DMS 273 (cell line): ENCODE results near the gene REPS2.
A peak's percentile ranks its signal among the peaks of the same experiment; 100 is the strongest.
"Not testable (repeated sequence)": the region's sequence is repeated elsewhere in the genome, so short reads cannot be mapped to it uniquely, and the experiment has no call there.

Source experiments
- DNase-seq: peaks from one replicate; lab custom pipeline; 2025; ENCODE audit not compliant: unreplicated experiment; lab: John Stamatoyannopoulos, UW

Gene REPS2

DNA sequence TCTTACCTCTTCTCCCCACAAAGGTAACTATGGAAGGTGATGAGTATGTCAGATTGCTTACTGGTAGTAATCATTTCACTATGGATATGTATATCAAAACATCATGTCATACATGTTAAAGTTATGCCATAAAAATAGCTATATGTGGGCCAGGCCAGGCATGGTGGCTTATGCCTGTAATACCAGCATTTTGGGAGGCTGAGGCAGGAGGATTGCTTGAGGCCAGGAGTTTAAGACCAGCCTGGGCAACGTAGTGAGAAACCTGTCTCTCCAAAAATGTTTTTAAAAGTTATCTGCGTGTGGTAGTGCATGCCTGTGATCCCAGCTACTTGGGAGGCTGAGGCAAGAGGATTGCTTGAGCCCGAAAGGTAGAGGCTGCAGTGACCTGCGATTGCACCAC, 16.2 kb downstream of the REPS2 start:
- not testable (repeated sequence) for DNase-seq

DNA sequence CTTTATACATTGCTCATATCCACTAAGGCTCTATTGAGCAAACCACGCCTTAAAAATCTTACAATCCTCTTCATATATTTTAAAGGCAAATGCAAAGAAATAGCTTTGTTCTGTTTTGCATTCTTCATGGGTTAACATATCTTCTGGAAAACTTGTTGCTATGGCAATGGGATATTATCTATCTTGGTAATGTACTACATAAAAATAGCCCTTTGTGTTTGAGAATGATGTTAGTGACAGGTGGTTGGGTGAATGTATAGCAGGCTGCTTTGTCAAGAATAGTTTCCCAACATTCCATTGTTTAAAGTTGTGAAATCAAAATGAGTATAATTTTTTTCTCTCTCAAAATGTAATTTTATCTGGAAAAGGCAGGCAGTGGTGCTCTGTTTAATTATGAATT, 16.8 kb downstream of the REPS2 start:
- no peak for DNase-seq

DNA sequence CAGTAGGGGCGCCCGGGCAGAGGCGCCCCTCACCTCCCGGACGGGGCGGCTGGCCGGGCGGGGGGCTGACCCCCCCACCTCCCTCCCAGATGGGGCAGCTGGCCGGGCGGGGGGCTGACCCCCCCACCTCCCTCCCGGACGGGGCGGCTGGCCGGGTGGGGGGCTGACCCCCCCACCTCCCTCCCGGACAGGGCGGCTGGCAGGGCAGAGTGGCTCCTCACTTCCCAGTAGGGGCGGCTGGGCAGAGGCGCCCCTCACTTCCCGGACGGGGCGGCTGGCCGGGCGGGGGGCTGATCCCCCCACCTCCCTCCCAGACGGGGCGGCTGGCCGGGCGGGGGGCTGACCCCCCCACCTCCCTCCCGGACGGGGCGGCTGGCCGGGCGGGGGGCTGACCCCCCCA, 18.5 kb downstream of the REPS2 start:
- not testable (repeated sequence) for DNase-seq

GRCh38 chrX:16966752-16967448, 20.4 kb downstream of the REPS2 start:
- DNase-seq = no peak

DNA sequence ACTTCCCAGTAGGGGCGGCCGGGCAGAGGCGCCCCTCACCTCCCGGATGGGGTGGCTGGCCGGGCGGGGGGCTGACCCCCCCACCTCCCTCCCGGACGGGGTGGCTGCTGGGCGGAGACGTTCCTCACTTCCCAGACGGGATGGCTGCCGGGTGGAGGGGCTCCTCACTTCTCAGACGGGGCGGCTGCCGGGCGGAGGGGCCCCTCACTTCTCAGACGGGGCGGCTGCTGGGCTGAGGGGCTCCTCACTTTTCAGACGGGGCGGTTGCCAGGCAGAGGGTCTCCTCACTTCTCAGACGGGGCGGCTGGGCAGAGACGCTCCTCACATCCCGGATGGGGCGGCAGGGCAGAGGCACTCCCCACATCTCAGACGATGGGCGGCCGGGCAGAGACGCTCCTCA, 22.3 kb downstream of the REPS2 start:
- not testable (repeated sequence) for DNase-seq

DNA sequence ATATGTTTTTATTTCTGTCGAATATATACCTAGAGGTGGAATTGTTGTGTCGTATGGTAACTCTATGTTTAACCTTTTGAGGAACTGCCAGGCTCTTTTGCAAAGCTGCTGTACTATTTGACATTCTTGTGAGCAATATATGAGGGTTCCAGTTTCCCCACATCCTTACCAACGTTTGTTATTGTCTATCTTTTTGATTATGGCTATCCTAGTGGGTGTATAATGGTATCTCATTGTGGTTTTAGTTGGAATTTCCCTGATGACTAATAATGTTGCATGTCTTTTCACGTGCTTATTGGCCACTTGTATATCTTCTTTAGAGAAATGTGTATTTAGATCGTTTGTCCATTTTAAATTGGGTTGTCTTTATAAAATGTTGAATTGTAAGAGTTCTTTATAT, 24.5 kb downstream of the REPS2 start:
- DNase-seq = no peak

GRCh38 chrX:16971694-16972093, 25.2 kb downstream of the REPS2 start:
- DNase-seq = no peak

DNA sequence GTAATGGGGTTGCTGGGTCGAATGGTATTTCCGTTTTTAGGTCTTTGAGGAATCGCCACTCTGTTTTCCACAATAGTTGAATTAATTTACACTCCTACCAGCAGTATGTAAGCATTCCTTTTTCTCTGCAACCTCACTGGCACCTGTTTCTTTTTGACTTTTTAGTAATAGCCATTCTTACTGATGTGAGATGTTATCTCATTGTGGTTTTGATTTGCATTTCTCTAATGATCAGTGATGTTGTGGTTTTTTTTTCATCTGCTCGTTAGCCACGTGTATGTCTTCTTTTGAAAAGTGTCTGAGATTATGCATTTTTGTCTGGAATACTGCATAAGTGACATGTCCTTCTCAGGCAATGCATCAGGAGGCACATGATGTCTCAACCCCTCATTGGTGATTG, 28.8 kb downstream of the REPS2 start:
- DNase-seq = no peak

DNA sequence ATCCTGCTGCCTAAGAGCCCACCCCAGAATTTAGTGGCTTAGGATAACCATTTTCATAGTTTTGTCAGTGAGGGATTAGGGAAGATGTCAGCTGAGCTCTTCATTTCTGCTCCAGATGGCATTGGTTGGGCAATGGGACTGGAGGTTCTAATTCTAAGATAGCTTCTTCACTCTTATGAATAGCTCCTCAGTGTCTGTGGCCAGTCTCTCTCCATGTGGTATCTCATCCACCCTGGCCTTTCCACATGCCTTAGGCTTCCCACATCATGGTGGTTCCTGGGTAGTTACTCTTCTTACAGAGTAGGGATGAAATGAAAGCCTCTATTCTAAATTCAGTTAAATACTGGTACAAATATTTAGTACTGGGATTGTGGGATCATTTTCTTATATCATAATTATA, 31.3 kb downstream of the REPS2 start:
- DNase-seq = peak; percentile 34

DNA sequence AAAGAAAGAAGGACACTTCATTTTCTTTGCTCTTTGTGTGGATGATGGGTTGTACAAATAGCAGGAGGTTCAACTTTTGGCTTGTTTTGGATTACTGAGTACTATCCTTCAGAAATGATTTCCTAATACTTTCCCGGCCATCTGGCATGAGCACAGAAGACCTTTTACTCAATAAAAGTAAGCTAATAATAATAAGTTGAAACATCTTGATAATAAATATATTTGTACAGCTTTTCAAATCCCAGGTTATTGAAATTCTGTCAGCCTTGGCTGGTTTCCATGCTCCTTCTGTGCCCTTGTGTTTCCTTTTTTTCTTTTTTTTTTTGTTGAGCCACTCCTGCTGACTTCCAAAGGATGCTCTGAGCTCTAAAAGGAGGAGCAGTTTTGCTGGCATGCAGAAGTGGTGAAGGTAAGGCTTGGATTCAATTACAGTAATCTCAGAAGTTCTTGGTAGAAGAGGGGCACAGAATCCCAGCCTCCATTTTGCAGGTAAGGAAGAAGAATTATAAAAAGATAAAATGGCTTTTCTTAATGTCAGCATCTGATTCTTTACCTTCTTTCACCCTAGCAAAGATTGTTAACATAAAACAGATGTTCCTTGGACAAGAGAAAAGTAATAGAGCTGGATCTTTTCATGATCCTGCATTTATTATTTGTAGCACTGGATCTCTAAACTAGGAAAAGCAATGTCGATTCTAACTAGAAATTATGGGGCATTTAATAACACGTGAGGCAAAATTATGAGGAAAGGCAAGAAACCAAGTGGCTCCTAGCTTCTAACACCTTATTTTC, 31.9 kb downstream of the REPS2 start:
- peak; percentile 33 for DNase-seq

DNA sequence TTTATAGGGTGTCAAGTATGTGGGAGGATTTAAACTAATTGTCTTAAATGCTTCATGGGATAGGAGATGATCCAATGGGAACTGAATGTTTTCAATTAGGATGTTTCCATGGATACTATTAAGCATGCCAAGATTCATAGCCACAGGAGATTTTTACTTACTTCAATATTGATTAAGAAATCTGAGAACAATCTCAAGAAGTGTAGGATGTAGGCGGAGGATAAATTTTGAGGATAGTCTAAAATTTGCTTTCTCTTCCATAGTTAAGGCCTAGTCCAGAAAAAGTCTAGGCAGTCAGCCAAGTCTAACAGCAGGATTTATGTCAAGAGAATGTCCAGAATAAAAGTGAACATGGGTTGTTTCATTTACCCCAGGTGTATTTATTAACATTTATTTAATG, 32.8 kb downstream of the REPS2 start:
- peak; percentile 65 for DNase-seq

DNA sequence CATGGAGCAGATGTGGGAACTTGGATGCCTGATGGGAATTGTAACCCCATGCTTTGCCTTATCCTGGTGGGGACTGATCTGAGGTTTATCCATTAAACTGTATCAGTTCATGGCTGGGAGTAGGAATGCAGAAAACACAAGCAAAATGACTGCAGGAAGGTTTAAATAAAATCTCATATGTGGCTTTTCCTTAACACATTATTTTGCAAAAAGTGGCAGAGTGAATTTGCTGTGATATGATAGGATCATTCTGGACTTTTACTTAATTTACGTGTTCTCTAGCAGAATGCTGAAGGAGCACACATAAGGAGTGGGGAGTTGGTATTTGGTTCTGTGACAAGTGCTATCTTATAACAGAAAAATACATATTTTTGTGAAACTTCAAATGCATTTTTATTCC, 34.8 kb downstream of the REPS2 start:
- DNase-seq = no peak

DNA sequence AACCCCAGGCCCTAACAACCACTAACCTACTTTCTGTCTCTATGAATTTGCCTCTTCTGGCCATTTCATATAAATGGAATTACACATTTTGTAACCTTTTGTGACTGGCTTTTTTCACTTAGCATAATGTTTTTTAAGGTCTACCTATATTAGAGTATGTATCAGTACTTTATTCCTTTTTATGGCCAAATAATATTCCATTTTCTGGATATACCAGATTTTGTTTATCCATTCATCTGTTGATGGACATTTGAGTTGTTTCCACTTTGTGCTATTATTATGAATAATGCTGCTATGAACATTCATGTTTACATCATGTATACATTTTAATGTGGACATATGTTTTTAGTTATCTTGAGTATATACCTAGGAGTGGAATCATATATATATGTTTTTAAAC, 35.5 kb downstream of the REPS2 start:
- no peak for DNase-seq

- DNase-seq = no peak
Measured at GRCh38 chrX:16983051-16983450, 36.6 kb downstream of the REPS2 start.

GRCh38 chrX:16985286-16985685, 38.8 kb downstream of the REPS2 start:
- DNase-seq = no peak

- no peak for DNase-seq
Measured at GRCh38 chrX:16986169-16986568, 39.7 kb downstream of the REPS2 start.

GRCh38 chrX:16989750-16990149, 43.3 kb downstream of the REPS2 start:
- DNase-seq = no peak

DNA sequence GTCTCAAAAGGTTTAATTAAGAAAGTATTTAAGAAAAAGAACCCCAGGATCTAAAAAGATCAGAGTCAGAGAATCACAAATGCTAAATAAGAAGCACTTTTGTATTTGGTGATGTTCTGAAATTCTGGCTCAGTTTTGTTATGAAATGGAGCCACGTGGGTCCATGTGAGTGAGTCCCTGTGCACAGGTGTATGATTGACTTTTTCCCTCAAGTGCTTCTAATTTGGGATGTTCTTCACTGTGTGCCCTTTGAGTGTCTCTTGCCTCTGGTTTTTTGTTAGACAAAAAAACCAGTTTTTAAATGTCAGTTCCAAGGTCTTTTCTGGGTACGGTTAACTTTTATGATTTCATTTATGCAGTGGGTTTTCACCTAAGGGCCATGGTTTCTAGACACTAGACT, 44.4 kb downstream of the REPS2 start:
- no peak for DNase-seq

- DNase-seq = peak; percentile 21
Measured at GRCh38 chrX:16992445-16992844, 46.0 kb downstream of the REPS2 start.

DNA sequence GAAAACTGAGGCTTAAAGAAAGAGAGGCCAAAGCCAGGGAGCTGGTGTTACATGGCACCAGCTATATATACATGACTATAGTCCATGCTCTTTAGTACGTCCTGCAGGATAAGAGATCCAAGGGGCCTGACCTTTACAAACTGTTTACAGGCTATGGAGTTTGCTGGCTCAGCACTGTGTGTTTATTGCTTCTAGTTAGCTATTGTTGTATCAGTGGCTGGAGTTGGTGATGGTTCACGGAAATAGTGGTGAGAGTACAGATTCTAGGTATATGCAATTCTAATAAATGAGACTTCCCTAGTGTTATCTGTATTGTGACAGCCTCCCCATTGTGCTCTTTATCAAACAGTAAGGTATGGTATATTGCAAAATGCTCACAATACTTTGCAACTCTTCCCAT, 46.5 kb downstream of the REPS2 start:
- DNase-seq = no peak

GRCh38 chrX:16993791-16994318, 47.4 kb downstream of the REPS2 start:
- peak; percentile 15 for DNase-seq

GRCh38 chrX:16994736-16995135, 48.3 kb downstream of the REPS2 start:
- no peak for DNase-seq
